K562 (cell line): ENCODE data around the gene VTN. TPM values are rescaled to one million over a fixed set of nuclear protein-coding genes. Genes with fewer than 3 reads are reported as not detected.

ENCODE experiments used
- ATF3 ChIP-seq, 2 experiments: fragments of 450-650 bp in 1 of 2; sonication (generic) in 1 of 2; formaldehyde crosslinking in 1 of 2; IDR thresholded peaks in 1 of 2; conservative IDR thresholded peaks in 1 of 2; 2 replicates each; pipeline versions ENCODE4 v1.6.1 to v1.8.1; 2016 to 2023; ENCODE audit warnings: mild to moderate bottlenecking in 2 of 2, moderate library complexity in 2 of 2, inconsistent platforms in 1 of 2, missing genetic modification reagents in 1 of 2
- CREM ChIP-seq: IDR thresholded peaks from 2 replicates; pipeline ENCODE4 v1.6.1; 2014; ENCODE audit warnings: antibody characterized with exemption, low read depth
- EHMT2 ChIP-seq: fragments of 450-650 bp; IDR thresholded peaks from 2 replicates; pipeline ENCODE4 v1.6.1; 2018; ENCODE audit warnings: antibody characterized with exemption
- ERF ChIP-seq: fragments of 450-650 bp; formaldehyde crosslinking; IDR thresholded peaks from 2 replicates; pipeline ENCODE4 v1.4.0; 2020; ENCODE audit warnings: mild to moderate bottlenecking, mixed read lengths
- KAT8 ChIP-seq: fragments of 450-650 bp; IDR thresholded peaks from 2 replicates; pipeline ENCODE4 v1.6.1; 2016; ENCODE audit warnings: low read depth, mild to moderate bottlenecking
- NCOA4 ChIP-seq: fragments of 450-650 bp; IDR thresholded peaks from 2 replicates; pipeline ENCODE4 v1.6.1; 2018; ENCODE audit warnings: mild to moderate bottlenecking; ENCODE audit not compliant: partially characterized antibody
- NR3C1 ChIP-seq: sonication (generic); formaldehyde crosslinking; IDR thresholded peaks from 2 replicates; pipeline ENCODE4 v1.8.1; 2022; ENCODE audit warnings: missing genetic modification reagents
- POLR2A ChIP-seq: fragments of 450-650 bp; conservative IDR thresholded peaks from 2 replicates; pipeline ENCODE4 v1.6.1; 2016
- POLR2G ChIP-seq: fragments of 200-400 bp; formaldehyde crosslinking; IDR thresholded peaks from 2 replicates; pipeline ENCODE4 v1.6.1; 2017; ENCODE audit warnings: low read depth, mild to moderate bottlenecking, antibody characterized with exemption, low read length, moderate library complexity
- PRDM10 ChIP-seq: fragments of 450-650 bp; IDR thresholded peaks from 2 replicates; pipeline ENCODE4 v1.6.1; 2018; ENCODE audit not compliant: partially characterized antibody
- TAF1 ChIP-seq: IDR thresholded peaks from 2 replicates; pipeline ENCODE4 v1.6.1; 2011; ENCODE audit warnings: mild to moderate bottlenecking, low read length, moderate library complexity; ENCODE audit not compliant: insufficient read depth, control insufficient read depth, severe bottlenecking; ENCODE audit errors: extremely low read depth
- TEAD2 ChIP-seq: fragments of 450-650 bp; IDR thresholded peaks from 2 replicates; pipeline ENCODE4 v1.6.1; 2016; ENCODE audit warnings: missing genetic modification characterization, control low read depth, missing compliant biosample characterization
- TEAD4 ChIP-seq, 2 experiments: sonication (generic) in 1 of 2; formaldehyde crosslinking in 1 of 2; IDR thresholded peaks; 2 replicates each; pipeline versions ENCODE4 v1.6.1 to v1.8.0; 2012 to 2022; ENCODE audit warnings: borderline replicate concordance in 1 of 2, inconsistent platforms in 1 of 2, low read length in 1 of 2, mild to moderate bottlenecking in 1 of 2, missing genetic modification reagents in 1 of 2
- THRB ChIP-seq: fragments of 450-650 bp; formaldehyde crosslinking; conservative IDR thresholded peaks from 2 replicates; pipeline ENCODE4 v1.4.0; 2022; ENCODE audit warnings: mild to moderate bottlenecking, missing genetic modification characterization
- TRIM24 ChIP-seq, 2 experiments: fragments of 450-650 bp; IDR thresholded peaks; 2 replicates each; pipeline ENCODE4 v1.6.1; 2016
- ZBTB33 ChIP-seq: sonication (generic); formaldehyde crosslinking; IDR thresholded peaks from 2 replicates; pipeline ENCODE4 v1.8.1; 2023; ENCODE audit warnings: mild to moderate bottlenecking, missing genetic modification reagents
- ZNF408 ChIP-seq: fragments of 250-450 bp; sonication (Bioruptor Pico); IDR thresholded peaks from 2 replicates; pipeline ENCODE4 v1.4.0; 2020; ENCODE audit warnings: low read depth, mild to moderate bottlenecking, moderate library complexity
- ZNF583 ChIP-seq: fragments of 250-450 bp; sonication (Bioruptor Pico); IDR thresholded peaks from 2 replicates; pipeline ENCODE4 v1.4.0; 2020
- polyA plus RNA-seq, 8 experiments: library from polyadenylated mRNA; depleted of rRNA in 4 of 8; stranded (reverse) in 5 of 8; unstranded in 3 of 8; fragments of >200 nt; fragmentation: Nextera tagmentation in 2 of 8; fragmentation: Illumina TruSeq in 1 of 8; extraction: Ambion mirVana in 2 of 8; extraction: Trizol in 1 of 8; gene quantifications; 2 replicates each; pipeline versions ENCODE4 v1.2.1 to v1.2.3, GENCODE V29; 2011 to 2014; ENCODE audit warnings: inconsistent platforms in 1 of 8, missing spikeins in 1 of 8
- total RNA-seq, 7 experiments: library from RNA; depleted of rRNA in 6 of 7; stranded (reverse); fragments of >200 nt in 6 of 7; fragmentation: Illumina TruSeq in 2 of 7; extraction: Trizol in 2 of 7; gene quantifications; 2 replicates each; pipeline versions ENCODE4 v1.2.1 to v1.2.3, GENCODE V29; 2011 to 2021; ENCODE audit warnings: low replicate concordance in 1 of 7

The VTN gene
- total and polyA plus RNA-seq, 9 of the 15 experiments (the other 6 are each of a cell fraction or from before 2014, with no cell fraction given), result 0.13 to 1.0 (median 0.29) TPM; not detected in 1

GRCh38 chr17:28335959-28336871 is 33.9 kb downstream of the VTN start (continued):
- no peak for TF ChIP-seq ZBTB33 (CRISPR knock-in tag)
- no peak for TF ChIP-seq PRDM10
- 0 out of 2 replicates have a peak, but pooled peaks have one; percentile 39 for TF ChIP-seq POLR2A
- TF ChIP-seq POLR2G, result no peak; the same call in 1 of the 2 replicates
- TF ChIP-seq ZNF583 (CRISPR knock-in tag), result no peak
- peak; percentile 67; the same call in 1 of the 2 replicates for TF ChIP-seq TEAD4 (IDR thresholded peaks at IDR 0.05; ENCODE audit: low read length)
- no peak for TF ChIP-seq TEAD4 (CRISPR knock-in tag; IDR thresholded peaks at IDR 0.05; ENCODE audit: borderline replicate concordance)
- TF ChIP-seq TRIM24 (IDR thresholded peaks at IDR 0.05), result no peak
- no peak for TF ChIP-seq ZNF408
- no peak for TF ChIP-seq EHMT2
- no peak for TF ChIP-seq NCOA4
- no peak for TF ChIP-seq THRB
- TF ChIP-seq KAT8, result no peak
- TF ChIP-seq CREM, result peak; percentile 81
- no peak for TF ChIP-seq ERF (CRISPR knock-in tag)
- TF ChIP-seq ATF3 (IDR thresholded peaks at IDR 0.05), result peak; percentile 90
- TF ChIP-seq ATF3 (CRISPR knock-in tag; conservative IDR thresholded peaks at IDR 0.05), result no peak
- TF ChIP-seq TAF1, result peak; percentile 14
- TF ChIP-seq NR3C1, result no peak
- TF ChIP-seq TEAD2 (tag), result no peak
